NCI-H526 (cell line): Measurements from ENCODE around the gene TRMT1L.
"Not testable (repeated sequence)": the region's sequence is repeated elsewhere in the genome, so short reads cannot be mapped to it uniquely, and the experiment has no call there.

Experiments used
- DNase-seq, 2 experiments: peaks; one replicate each; lab custom pipeline; 2025; lab: John Stamatoyannopoulos, UW

Gene TRMT1L

GRCh38 chr1:185156854-185157598, at the start of gene TRMT1L, which contains the start of gene SWT1:
Gene TRMT1L, minus strand, starts transcription at chr1:185156953. Its CDS starts 241 bp downstream, at chr1:185156712.
Gene SWT1, plus strand, starts transcription at chr1:185157167. Its CDS starts 3,675 bp downstream, at chr1:185160842.
- peak; percentile 100 for DNase-seq

GRCh38 chr1:185200889-185201288, 44.1 kb upstream of the TRMT1L start:
- DNase-seq, result no peak

- DNase-seq, result not testable (repeated sequence)
Observed at GRCh38 chr1:185198712-185199111, 42.0 kb upstream of the TRMT1L start.

GRCh38 chr1:185193756-185194155, 37.0 kb upstream of the TRMT1L start:
- DNase-seq, result no peak

- peak; percentile 92 to 97 for DNase-seq
Observed at GRCh38 chr1:185170291-185170848, 13.6 kb upstream of the TRMT1L start.

- no peak for DNase-seq
Observed at GRCh38 chr1:185166106-185166505, 9.4 kb upstream of the TRMT1L start.

GRCh38 chr1:185162491-185162890, 5.7 kb upstream of the TRMT1L start:
- DNase-seq, result no peak

GRCh38 chr1:185159966-185160365, 3.2 kb upstream of the TRMT1L start:
- DNase-seq, result no peak

GRCh38 chr1:185158800-185159199, 2.0 kb upstream of the TRMT1L start:
- peak in 1 of 2 experiments; percentile 18 for DNase-seq

- peak in 1 of 2 experiments; percentile 60 for DNase-seq
Observed at GRCh38 chr1:185157599-185158412, 1.1 kb upstream of the TRMT1L start.

GRCh38 chr1:185156288-185156853, 382 bp downstream of the TRMT1L start:
- DNase-seq, result peak; percentile 70 to 86

GRCh38 chr1:185155600-185156287, 1.0 kb downstream of the TRMT1L start:
- no peak for DNase-seq

GRCh38 chr1:185154912-185155513, 1.7 kb downstream of the TRMT1L start:
- DNase-seq, result peak in 1 of 2 experiments; percentile 25

GRCh38 chr1:185152187-185152767, 4.5 kb downstream of the TRMT1L start:
- DNase-seq, result no peak

- DNase-seq, result no peak
Observed at GRCh38 chr1:185151215-185151614, 5.5 kb downstream of the TRMT1L start.

GRCh38 chr1:185144233-185144632, 12.5 kb downstream of the TRMT1L start:
- DNase-seq, result no peak

- no peak for DNase-seq
Observed at GRCh38 chr1:185139246-185139645, 17.5 kb downstream of the TRMT1L start.

GRCh38 chr1:185137896-185138545, 18.7 kb downstream of the TRMT1L start:
- no peak for DNase-seq

GRCh38 chr1:185132534-185132933, 24.2 kb downstream of the TRMT1L start:
- DNase-seq, result no peak

GRCh38 chr1:185129708-185130107, 27.0 kb downstream of the TRMT1L start:
- DNase-seq, result no peak
